PC-3 (cell line): Measurements from ENCODE around the gene DPM2.

ENCODE experiments used
- EZH2 ChIP-seq: fragments of 300-600 bp; sonication (generic); IDR thresholded peaks from one replicate; pipeline ENCODE4 v1.6.1; 2017; ENCODE audit warnings: antibody characterized with exemption, mild to moderate bottlenecking, low read length; ENCODE audit not compliant: unreplicated experiment
- TF ChIP-seq, protein P1 (sequence below): fragments of 300-600 bp; sonication (generic); conservative IDR thresholded peaks from 2 replicates; pipeline ENCODE4 v1.5.1; 2017; ENCODE audit warnings: antibody characterized with exemption, low read depth, mild to moderate bottlenecking, low read length

DNA sequence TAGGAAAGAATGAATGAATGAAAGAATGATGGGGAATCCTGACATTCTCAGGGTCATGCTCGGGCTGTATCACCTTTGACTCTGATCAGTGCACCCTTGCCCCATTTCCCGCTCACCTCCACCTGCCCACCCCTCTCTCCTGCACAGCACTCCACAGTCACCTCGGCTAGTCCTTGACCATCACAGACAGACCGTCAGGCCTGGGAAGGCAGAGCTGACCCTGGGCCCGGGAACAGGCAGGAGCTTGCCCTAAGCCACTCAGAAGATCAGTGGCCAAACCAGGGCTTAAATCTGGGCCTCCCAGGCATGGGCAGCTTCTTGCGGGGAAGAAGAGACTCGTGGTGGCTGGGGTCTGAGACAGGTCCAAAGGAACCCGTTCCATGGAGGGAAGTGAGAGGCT is 41.8 kb downstream of the DPM2 start:
- TF ChIP-seq, protein P1, sequence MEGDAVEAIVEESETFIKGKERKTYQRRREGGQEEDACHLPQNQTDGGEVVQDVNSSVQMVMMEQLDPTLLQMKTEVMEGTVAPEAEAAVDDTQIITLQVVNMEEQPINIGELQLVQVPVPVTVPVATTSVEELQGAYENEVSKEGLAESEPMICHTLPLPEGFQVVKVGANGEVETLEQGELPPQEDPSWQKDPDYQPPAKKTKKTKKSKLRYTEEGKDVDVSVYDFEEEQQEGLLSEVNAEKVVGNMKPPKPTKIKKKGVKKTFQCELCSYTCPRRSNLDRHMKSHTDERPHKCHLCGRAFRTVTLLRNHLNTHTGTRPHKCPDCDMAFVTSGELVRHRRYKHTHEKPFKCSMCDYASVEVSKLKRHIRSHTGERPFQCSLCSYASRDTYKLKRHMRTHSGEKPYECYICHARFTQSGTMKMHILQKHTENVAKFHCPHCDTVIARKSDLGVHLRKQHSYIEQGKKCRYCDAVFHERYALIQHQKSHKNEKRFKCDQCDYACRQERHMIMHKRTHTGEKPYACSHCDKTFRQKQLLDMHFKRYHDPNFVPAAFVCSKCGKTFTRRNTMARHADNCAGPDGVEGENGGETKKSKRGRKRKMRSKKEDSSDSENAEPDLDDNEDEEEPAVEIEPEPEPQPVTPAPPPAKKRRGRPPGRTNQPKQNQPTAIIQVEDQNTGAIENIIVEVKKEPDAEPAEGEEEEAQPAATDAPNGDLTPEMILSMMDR, result no peak
- TF ChIP-seq EZH2, result no peak
